Activated T-helper 2 cell treated with anti-CD3 and anti-CD28 coated beads, Interferon-gamma antibody, Interleukin-2, Interleukin-4, amounts not matched to agents 10 μg/mL and 5 μg/mL and 100 μg/mL, durations not matched to agents 14 hours and 24 hours and 36 hours (primary cell): ENCODE data around the gene COL15A1. TPM values are rescaled to one million over a fixed set of nuclear protein-coding genes. Genes with fewer than 3 reads are reported as not detected.

Source experiments
- total RNA-seq: library from RNA; stranded (reverse); gene quantifications from 2 replicates; pipeline ENCODE4 v1.2.3, GENCODE V29; 2022

COL15A1 gene
- total RNA-seq, 1 donor from 2014 or later: not detected

Other genes starting within 250 kb of the COL15A1 start
- not detected in 2 replicates for gene GABBR2, start 235.0 kb upstream of the COL15A1 start, total RNA-seq
- 10.9 and 11.2 TPM in 2 replicates for gene ANKS6, start 147.4 kb upstream of the COL15A1 start, total RNA-seq
- 2.3 and 2.8 TPM in 2 replicates for gene GALNT12, start 136.2 kb upstream of the COL15A1 start, total RNA-seq
- gene TGFBR1, start 161.2 kb downstream of the COL15A1 start, total RNA-seq: 30.6 and 30.8 TPM in 2 replicates